GM21529 (cell line): ENCODE data around the gene IFT81.
"Not testable (repeated sequence)": the region's sequence is repeated elsewhere in the genome, so short reads cannot be mapped to it uniquely, and the experiment has no call there.

Experiments used
- ATAC-seq: cut with Tn5 transposase; IDR thresholded peaks from one replicate; pipeline ENCODE4 v1.9.1; 2021; ENCODE audit not compliant: unreplicated experiment

IFT81 gene

DNA sequence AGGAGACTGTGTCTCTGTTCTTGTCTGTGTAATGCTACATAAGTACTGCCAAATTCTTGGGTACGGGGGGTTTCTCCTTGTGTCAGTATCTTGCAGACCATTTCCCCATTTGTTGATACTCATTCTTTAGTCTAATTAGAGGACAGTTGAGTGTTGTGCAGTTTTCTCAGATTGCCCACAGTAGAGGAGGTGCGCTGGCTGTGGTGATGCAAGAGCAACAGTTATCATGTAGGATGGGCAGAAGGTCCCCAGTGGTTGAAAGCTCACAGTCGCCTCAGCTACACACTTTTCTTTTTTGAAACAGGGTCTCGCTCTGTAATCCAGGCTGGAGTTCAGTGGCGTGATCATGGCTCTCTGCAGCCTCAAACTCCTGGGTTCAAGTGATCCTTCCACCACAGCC is 119.1 kb downstream of the IFT81 start:
- no peak for ATAC-seq

DNA sequence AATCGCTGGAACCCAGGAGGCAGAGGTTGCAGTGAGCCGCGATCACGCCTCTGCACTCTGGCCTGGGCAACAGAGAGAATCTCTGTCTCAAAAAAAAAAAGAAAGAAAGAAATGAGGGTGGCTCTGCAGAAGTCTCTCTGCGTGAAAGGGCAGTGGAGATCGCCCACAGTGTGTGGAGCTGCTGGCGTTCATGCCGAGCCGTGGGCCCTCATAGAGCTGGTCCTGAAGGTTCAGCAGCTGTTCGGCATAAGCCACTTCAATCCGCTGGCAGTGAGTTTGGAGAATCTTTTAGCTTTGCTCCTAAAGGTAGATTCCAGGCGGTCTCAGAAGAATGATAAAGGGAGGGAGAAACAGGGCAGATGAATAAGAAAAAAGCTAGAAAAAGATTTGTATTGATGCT is 120.2 kb downstream of the IFT81 start:
- ATAC-seq: no peak

DNA sequence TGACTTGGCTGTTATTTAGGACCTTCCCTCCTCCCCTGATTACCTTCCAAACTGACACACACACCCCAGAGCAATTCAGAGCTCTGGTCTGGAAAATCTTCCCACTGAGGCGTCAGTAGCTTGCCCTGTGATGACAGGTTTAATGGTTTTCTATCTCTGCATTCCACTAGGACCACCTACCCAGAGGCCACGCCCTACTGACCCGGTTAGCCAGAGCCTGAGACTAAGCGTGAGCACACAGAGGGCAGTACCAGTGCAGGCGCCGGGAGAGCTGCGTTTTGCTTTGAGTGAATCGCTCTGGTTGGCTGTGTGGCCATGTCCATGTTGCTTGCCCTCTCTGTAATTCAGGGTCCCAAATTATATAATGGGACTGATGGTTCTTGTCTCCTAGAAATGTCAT is 120.7 kb downstream of the IFT81 start:
- no peak for ATAC-seq

DNA sequence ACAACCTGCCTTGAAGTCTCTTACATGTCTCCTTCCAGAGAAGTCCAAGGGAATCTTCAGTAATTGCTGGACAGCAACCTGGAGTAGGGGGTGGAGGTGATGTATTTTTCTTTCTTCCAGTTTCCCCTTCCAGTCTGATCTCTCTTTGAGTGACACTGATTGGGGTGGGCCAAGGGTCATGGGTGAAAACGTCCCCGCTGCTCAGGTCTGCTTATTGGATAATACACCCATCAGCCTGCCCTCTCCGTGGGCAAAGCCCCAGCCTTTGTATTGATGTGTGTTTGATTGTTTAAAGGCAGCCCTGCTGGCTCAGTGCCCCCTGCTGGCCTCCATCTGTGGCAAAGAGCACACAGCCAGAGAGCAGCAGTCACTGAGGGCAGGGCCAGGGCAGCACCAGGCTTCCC is 121.2 kb downstream of the IFT81 start:
- no peak for ATAC-seq

DNA sequence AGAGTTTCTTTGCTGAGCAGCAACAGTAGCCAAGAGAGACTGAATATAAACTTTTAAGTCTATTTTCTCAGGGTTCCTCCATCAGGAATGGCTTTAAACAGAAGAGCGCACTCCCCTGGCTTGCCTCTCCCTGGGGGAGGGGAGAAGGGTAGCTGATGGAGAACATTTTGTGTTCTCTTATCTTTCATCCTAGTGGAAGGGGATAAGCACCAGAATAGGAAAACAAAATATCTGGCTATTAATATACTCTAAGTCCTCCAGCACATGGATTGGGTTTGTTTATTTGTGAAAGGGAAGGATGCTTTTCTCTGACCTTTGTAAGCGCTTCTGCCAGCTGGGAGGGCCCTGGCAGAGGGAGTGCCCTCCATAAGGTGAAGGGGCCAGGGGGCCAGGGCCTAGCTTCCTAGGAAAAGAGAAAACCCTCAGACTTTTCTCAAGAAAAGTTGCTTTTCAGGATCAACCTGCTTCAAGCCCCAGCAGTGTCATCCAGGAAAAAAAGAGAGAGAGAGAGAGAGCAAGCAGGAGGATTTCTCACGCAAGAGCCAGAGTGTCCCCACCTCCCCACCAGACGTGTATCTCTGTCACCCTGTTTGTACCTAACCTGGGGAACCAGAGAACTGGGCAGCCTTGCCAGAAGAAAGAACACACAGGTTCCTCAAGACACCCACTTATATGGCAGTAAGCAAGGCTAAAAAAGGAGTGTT is 122.6 kb downstream of the IFT81 start:
- no peak for ATAC-seq

DNA sequence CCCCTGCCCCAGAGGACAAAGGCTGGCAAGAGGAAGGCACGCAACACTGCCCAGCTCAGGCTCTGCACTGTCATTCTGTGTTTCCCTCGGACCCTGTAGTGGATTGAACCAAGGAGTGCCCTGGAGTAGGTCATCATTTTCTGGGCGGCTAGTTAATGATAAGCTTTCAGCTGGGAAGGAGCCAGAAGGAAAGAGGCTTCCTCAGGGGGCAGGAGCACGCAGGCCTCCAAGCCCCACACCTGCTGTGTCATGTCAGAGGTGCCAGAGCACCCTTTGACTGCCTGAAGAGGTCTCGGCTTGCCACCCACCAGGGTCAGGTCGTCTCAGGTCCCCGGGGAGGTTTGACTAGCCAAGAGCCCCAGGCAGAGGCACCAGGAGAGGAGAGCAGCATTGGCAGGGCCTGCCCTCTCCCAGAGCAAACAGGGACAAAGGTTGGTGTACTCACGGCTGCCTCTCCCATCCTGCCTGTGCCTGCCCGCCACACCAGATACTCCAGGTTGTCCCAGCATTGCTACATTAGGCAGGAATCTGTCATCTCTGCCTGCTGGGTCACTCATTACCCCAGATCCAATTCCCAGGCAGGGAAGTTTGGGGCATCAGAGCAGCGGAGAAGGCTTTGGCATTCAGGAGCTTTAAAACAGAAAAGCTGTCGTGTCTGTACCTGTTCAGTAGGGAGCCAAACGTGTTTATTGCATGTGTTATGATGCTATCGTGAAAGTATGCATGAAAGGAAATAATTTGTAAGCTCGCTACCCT is 123.4 kb downstream of the IFT81 start:
- ATAC-seq: no peak

DNA sequence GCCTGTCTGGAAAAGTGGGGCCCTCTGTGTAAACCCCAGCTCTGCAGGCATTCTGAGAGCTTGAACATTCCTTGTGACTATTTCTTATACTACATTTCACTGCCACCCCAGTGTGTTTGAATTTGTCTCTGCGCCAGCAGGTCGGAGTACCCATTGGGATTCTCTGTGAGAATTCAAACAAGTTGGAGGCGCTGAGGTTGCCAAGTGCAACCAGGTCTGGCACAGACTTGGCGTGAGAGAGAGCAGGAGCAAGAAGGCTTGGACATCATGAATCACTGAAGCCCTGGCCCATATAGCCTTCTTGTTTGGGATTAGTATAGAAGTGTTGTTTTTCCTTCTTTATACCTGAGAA is 123.9 kb downstream of the IFT81 start:
- ATAC-seq: no peak

DNA sequence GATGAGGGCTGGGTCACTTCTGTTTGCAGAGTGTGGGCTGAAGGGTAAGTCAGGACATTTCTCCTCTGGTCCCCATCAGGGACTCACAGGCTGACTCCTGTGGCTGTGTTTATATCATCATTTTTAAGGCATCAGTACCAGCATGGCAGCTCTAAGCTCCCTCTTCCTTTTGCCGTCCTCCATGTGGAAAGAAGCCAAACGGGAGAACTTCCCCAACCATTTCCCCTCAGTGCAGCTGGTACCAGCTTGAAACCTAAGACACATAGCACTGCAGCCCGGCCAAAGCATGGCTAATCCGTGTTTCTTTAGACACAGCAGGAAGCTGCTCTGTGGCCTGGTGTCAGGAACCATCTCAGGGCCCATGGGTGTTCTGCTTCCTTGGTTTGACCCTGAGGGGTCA is 124.9 kb downstream of the IFT81 start:
- ATAC-seq: no peak

DNA sequence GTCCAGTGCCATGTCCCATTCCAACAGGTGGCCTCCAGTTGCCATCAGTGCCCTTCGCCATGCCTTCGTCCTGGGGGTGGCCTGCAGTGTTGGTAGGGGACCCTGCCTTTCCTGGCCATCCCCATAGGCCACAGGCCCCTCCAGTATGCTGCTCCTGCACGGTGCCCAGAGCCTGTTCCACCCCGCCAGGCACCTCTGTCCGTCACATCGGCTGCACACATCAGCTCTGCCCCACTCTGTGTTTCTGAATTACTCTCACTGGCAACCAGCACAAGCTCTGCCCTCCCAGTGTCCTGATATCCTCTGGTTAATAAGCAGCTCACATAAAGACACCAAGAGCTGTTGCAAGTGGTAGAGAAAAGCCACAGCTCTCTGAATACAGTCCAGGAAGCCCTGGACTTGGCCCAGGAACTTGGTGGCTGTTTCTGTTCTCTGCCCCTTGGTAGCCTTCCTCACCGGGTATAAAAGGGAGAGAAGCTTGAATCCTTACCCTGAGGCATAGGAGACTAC is 125.6 kb downstream of the IFT81 start:
- no peak for ATAC-seq

DNA sequence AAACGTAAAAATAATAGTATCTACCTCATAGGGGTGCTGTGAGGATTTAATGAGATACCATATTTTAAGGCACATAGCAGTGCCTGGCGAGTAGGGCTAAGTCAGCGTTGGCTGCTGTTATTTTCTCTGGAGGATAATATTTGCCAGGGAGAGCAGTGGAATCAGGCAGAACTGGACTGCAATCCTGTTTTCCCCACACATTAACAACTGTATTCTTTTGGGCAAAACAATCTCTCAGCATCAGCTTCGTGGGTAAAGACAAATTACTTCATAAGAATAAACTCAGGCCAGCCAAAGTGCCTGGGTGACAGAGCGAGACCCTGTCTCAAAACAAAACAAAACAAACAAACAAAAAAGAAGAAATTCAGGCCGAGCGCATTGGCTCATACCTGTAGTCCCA is 127.2 kb downstream of the IFT81 start:
- no peak for ATAC-seq

DNA sequence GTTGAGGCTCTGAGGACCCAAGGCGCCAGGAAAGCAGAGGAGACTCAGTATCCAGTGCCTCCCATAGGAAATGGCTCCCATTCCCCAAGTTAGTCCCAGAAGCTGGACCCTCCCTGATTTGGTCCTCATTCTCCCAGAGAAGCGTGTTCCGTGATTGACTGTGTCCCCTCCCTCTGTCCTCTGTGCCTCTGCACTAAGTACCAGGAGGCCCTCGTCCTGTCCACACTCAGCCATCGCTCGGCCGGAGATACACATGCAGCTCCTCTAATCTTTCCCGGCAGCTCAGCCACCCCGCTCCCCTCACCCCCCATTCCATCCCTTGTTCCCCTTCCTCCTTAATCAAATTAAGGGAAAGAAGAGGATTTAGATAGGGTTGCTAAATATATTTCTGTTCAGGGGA is 128.6 kb downstream of the IFT81 start:
- no peak for ATAC-seq

DNA sequence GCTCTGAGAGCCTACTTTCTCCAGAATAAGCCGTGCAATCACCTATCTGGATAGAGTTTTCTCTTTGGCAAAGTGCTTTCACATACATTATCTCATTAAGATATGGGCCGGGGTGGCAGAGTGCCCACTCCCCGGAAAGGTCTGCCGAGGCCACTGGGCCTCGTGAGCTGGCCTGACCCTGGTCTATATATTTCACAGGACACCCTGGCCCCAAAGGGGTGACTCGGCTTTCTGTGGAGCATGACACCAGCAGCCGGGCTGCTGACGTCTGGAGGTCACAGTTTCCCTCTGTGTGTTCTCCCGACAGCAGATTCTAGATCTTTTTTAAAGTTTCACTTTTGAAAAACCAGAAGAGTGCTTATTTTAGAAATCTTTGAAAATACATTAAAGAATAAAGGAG is 129.0 kb downstream of the IFT81 start:
- no peak for ATAC-seq

DNA sequence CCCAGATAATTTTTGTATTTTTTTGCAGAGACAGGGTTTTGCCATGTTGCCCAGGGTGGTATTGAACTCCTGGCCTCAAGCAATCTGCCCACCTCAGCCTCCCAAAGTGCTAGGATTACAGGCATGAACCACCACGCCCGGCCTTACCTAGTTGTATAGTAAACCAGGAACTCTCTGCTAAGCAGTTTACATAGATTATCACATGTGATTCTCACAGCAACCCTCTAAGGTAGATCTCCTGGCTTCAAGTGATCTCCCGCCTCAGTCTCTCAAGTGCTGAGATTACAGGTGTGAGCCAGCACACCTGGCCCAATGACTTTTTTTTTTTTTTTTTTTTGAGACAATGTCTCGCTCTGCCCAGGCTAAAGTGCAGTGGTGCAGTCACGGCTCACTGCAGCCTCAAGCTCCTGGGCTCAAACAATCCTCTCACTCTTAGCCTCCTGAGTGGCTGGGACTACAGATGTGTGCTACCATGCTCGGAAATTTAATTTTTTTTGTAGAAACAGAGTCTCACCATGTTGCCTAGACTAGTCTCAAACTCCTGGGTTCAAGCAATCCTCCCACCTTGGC is 130.9 kb downstream of the IFT81 start:
- no peak for ATAC-seq

DNA sequence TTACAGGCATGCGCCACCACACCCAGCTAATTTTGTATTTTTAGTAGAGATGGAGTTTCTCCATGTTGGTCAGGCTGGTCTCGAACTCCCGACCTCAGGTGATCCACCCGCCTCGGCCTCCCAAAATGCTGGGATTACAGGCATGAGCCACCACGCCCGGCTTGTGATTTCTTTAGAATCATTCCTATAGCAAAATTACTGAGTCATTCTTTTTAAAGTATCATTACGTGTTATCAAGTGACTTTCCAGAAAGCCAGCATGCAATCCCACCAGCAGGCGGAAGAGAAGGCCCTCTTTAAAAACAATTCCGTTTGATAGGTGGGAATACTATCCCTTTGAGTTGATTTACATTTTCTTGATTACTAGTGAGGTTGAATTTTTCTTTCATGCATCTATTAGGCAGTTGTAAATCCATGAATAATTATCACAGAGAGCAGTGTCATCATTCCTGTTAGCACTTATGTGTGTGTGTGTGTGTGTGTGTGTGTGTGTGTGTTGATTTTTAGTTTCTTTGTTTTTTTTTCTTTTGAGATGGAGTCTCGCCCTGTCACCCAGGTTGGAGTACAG is 131.8 kb downstream of the IFT81 start:
- ATAC-seq: not testable (repeated sequence)

DNA sequence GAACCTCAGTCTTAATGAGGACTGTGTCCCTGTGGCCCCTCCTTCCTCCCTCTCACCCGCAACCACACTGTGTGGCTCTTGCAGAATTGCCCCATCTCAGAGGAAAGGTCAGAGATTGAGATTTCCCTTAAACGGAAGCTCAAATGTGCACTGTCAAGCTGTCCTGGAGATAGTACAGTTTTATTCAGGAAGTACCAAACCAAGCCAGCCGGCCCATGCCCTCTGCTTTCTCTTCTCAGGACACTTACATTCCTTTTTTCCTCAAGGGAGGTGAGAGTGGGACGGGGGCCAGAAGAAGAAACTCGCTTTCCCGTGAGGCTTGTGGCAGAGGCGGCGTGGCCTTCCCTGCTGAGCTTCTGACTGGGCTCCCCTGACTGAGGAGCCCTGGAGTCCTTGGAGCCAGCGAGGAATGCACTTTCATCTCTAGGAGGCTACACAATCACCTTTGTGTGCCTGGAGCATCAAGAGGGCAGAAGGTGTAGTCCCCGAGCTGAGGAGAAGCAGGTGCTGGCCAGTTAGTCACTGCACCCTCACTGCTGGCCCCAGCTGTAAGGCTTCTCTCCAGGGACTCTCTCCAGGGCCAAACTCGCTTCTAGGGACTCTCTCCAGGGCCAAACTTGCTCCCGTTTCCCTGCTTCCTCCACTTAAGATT is 132.7 kb downstream of the IFT81 start:
- ATAC-seq: no peak

DNA sequence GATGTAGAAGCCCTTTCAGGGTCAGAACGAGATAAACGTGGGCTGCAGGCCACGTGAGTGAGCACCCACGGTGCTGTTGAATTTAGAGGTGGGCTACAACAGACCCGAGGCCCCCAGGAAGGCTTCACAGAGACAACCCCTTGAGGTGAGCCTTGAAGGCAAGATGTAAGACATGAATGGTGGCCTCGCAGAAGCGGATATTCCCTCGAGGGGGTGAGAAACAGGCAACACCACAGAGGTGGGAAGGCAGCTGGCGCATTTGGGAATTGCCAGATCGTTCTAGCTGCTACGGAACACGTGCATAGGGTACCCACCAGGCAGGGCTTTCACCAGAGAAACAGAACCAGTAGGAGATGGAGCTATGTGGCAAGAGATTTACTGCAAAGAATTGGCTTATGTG is 134.3 kb downstream of the IFT81 start:
- no peak for ATAC-seq

DNA sequence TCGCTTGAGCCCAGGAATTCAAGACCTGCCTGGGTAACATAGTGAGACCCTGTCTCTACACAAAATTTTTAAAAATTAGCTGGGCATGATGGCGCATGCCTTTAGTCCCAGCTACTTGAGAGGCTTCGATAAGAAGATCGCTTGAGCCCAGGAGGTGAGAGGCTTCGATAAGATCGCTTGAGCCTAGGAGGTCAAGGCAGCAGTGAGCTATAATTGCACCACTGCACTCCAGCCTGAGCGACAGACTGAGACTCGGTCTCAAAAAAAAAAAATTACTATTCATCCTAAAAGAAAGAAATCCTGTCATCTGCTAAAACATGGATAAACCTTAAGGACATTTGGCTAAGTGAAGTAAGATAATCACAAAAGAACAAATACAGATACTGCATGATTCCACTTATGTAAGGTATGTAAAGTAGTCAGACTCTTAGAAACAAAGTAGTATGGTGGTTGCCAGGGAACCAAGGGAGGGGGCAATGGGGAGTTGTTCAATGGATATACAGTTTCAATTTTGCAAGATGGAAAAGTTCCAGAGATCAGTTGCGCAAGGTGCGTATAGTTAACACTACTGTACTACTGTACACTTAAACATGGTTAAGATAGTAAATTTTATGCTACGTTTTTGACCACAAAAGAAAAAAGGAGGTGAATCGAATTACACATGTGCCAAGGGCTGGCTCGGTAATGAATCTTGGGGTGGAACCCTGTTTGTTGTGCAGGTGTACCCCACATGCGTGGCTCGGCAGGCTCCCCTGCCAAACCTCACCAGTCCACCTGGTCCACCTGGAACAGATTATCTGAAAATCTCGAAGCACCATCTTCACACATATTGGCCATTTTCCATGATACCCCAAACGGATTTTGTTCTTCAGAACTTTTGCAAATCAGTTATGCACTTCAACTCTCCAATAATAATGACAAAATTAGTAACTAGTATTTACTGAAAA is 138.6 kb downstream of the IFT81 start:
- ATAC-seq: no peak

DNA sequence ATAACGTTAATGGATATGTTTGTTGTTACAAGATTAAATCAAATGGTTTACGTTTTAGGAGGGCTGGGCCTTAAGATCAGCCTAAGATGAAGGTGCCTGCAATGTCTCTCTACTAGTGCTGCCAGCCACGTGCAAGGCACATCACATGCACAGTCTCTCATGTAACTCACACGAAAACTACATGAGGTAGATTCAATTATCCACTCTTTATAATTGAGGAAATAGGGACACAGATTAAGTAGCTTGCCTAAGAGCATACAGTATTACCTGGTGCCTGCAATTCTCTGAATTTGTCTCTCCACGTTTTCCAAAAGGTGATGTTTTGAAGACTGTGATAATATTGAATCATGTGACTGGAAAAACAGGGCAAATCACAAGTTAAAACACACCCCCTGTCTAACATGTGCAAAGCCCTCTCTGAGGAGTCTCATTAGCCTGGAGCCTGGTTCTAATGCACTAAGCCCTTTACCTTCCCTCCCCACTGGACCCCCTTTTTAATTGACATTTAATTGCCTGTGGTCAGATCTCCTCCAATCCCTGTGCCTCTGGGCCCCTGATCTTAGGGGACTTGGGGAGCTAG is 142.3 kb downstream of the IFT81 start:
- ATAC-seq: no peak

DNA sequence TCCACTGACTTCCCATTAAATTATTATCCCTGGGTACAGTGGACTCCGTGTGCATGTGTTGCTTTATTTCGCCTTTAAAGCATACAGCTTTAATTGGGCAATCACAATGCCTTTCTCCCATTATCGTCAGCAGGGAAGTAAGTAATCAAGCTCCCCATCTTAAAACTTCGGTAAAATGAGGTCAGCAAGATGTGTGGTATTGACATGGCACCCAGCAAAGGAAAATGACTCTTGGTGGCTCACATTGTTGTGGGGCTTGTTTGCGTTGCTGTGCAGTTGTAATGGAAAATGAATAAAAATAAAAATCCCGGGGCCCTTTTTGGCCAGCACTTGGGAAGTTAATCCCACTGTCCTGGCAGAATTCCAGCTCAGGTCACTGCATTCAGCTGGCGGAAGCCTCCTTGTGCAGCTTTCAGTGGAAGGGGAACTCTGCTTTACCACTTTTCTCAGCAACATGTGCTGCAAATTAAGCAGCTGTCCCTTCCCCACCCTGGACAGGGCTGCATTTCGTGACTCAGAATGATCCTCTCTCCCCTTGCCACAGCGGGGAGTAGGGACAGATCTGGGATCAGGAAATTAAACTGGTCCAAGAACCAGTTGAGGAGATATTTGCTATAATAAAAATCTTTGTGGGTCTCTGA is 142.9 kb downstream of the IFT81 start:
- no peak for ATAC-seq
